HL-60 (cell line): Measurements from ENCODE around the gene GPR157.

Experiments
- CTCF ChIP-seq: IDR thresholded peaks from one replicate; pipeline ENCODE4 v1.5.1; 2011; ENCODE audit warnings: low read length, control low read depth, inconsistent platforms; ENCODE audit not compliant: insufficient read depth
- GABPA ChIP-seq: IDR thresholded peaks from 2 replicates; pipeline ENCODE4 v1.6.1; 2012; ENCODE audit warnings: low read depth
- POLR2AphosphoS5 ChIP-seq: IDR thresholded peaks from 2 replicates; pipeline ENCODE4 v1.6.1; 2012; ENCODE audit warnings: low read depth
- REST ChIP-seq: IDR thresholded peaks from 2 replicates; pipeline ENCODE4 v1.6.1; 2012; ENCODE audit warnings: low read depth; ENCODE audit not compliant: insufficient replicate concordance
- SPI1 ChIP-seq: IDR thresholded peaks from 2 replicates; pipeline ENCODE4 v1.6.1; 2012; ENCODE audit warnings: low read depth, mild to moderate bottlenecking, borderline replicate concordance

- TF ChIP-seq CTCF (no peak), SPI1 (no peak), POLR2AphosphoS5 (no peak), GABPA (no peak), REST (no peak)
These were observed 59.9 kb downstream of the GPR157 start for GRCh38 chr1:9068981-9069325.
